K562 (cell line): ENCODE data around the gene CERS6.

Experiments
- FIP1L1 ChIP-seq: fragments of 200-400 bp; formaldehyde crosslinking; IDR thresholded peaks from 2 replicates; pipeline ENCODE4 v1.6.1; 2018; ENCODE audit warnings: mild to moderate bottlenecking, low read depth, low read length; ENCODE audit not compliant: poor library complexity, severe bottlenecking
- ZFP1 ChIP-seq: fragments of 450-650 bp; formaldehyde crosslinking; IDR thresholded peaks from 2 replicates; pipeline ENCODE4 v1.4.0; 2020; ENCODE audit warnings: mild to moderate bottlenecking, mixed read lengths

GRCh38 chr2:168736649-168737445 lies 280.8 kb downstream of the CERS6 start:
- TF ChIP-seq FIP1L1: no peak
- TF ChIP-seq ZFP1: no peak
